K562 (cell line): ENCODE results near the gene HHIPL1. TPM values are rescaled to one million over a fixed set of nuclear protein-coding genes. Genes with fewer than 3 reads are reported as not detected.

Experiments used
- E2F6 ChIP-seq, 2 experiments: IDR thresholded peaks; 2 replicates each; pipeline ENCODE4 v1.6.1; 2011; ENCODE audit warnings: borderline replicate concordance in 1 of 2, control low read depth in 1 of 2, low read depth in 1 of 2, low read length in 1 of 2, mild to moderate bottlenecking in 1 of 2, mixed read lengths in 1 of 2, moderate library complexity in 1 of 2; ENCODE audit not compliant: insufficient read depth in 1 of 2, insufficient read length in 1 of 2, poor library complexity in 1 of 2, severe bottlenecking in 1 of 2; ENCODE audit errors: extremely low read depth in 1 of 2
- KHSRP ChIP-seq: fragments of 450-650 bp; IDR thresholded peaks from 2 replicates; pipeline ENCODE4 v1.6.1; 2017
- NR1H2 ChIP-seq: sonication (generic); formaldehyde crosslinking; IDR thresholded peaks from 2 replicates; pipeline ENCODE4 v1.4.0; 2020; ENCODE audit warnings: mild to moderate bottlenecking, missing genetic modification reagents
- PML ChIP-seq: IDR thresholded peaks from 2 replicates; pipeline ENCODE4 v1.6.1; 2012; ENCODE audit warnings: low read length, inconsistent platforms
- POLR2AphosphoS2 ChIP-seq: IDR thresholded peaks from 2 replicates; pipeline ENCODE4 v1.6.1; 2012; ENCODE audit warnings: low read length, improper control_type of control experiment
- SIN3A ChIP-seq, 2 experiments: fragments of 150-350 bp in 1 of 2; IDR thresholded peaks; 2 replicates each; pipeline ENCODE4 v1.6.1; 2011 to 2016; ENCODE audit warnings: borderline replicate concordance in 2 of 2, low read depth in 2 of 2, low read length in 2 of 2, mild to moderate bottlenecking in 2 of 2, moderate library complexity in 2 of 2; ENCODE audit not compliant: control insufficient read depth in 1 of 2
- TAF9B ChIP-seq: fragments of 450-650 bp; IDR thresholded peaks from 2 replicates; pipeline ENCODE4 v1.6.1; 2018; ENCODE audit warnings: mild to moderate bottlenecking; ENCODE audit not compliant: partially characterized antibody
- TCF3 ChIP-seq: sonication (generic); formaldehyde crosslinking; IDR thresholded peaks from 2 replicates; pipeline ENCODE4 v1.4.0; 2020; ENCODE audit warnings: mild to moderate bottlenecking, missing genetic modification reagents
- ZHX1 ChIP-seq: fragments of 150-350 bp; conservative IDR thresholded peaks from 2 replicates; pipeline ENCODE4 v1.6.1; 2014; ENCODE audit warnings: low read length
- ZNF592 ChIP-seq: fragments of 450-650 bp; IDR thresholded peaks from 2 replicates; pipeline ENCODE4 v1.6.1; 2017; ENCODE audit warnings: antibody characterized with exemption, mild to moderate bottlenecking
- polyA plus RNA-seq, 8 experiments: library from polyadenylated mRNA; depleted of rRNA in 4 of 8; stranded (reverse) in 5 of 8; unstranded in 3 of 8; fragments of >200 nt; fragmentation: Nextera tagmentation in 2 of 8; fragmentation: Illumina TruSeq in 1 of 8; extraction: Ambion mirVana in 2 of 8; extraction: Trizol in 1 of 8; gene quantifications; 2 replicates each; pipeline versions ENCODE4 v1.2.1 to v1.2.3, GENCODE V29; 2011 to 2014; ENCODE audit warnings: inconsistent platforms in 1 of 8, missing spikeins in 1 of 8
- total RNA-seq, 7 experiments: library from RNA; depleted of rRNA in 6 of 7; stranded (reverse); fragments of >200 nt in 6 of 7; fragmentation: Illumina TruSeq in 2 of 7; extraction: Trizol in 2 of 7; gene quantifications; 2 replicates each; pipeline versions ENCODE4 v1.2.1 to v1.2.3, GENCODE V29; 2011 to 2021; ENCODE audit warnings: low replicate concordance in 1 of 7

The HHIPL1 gene
- total and polyA plus RNA-seq, 9 of the 15 experiments (the other 6 are each of a cell fraction or from before 2014, with no cell fraction given): not detected

- TF ChIP-seq TAF9B (peak; percentile 36), E2F6 (IDR thresholded peaks at IDR 0.05; ENCODE audit: borderline replicate concordance in 1 of 2, extremely low read depth in 1 of 2, insufficient read depth in 1 of 2, insufficient read length in 1 of 2, low read depth in 1 of 2, low read length in 1 of 2, poor library complexity in 1 of 2, severe bottlenecking in 1 of 2) (peak in 1 of 2 experiments; percentile 6), KHSRP (no peak), TCF3 (CRISPR knock-in tag) (no peak), ZHX1 (0 out of 2 replicates have a peak, but pooled peaks have one; percentile 65), POLR2AphosphoS2 (no peak), SIN3A (IDR thresholded peaks at IDR 0.05; ENCODE audit: borderline replicate concordance in 2 of 2, control insufficient read depth in 1 of 2, low read depth in 2 of 2, low read length in 2 of 2) (peak in 1 of 2 experiments; percentile 68; a peak in 1 of 4 replicates), NR1H2 (CRISPR knock-in tag) (no peak), PML (peak; percentile 26; the same call in 1 of the 2 replicates), ZNF592 (no peak)
These were observed 38.9 kb downstream of the HHIPL1 start, which contains the start of gene CYP46A1 (continued) for GRCh38 chr14:99683619-99684409.
